Measurements from ENCODE around the gene MCF2L2. TPM values are rescaled to one million over a fixed set of nuclear protein-coding genes. Genes with fewer than 3 reads are reported as not detected.

Gene MCF2L2
- total RNA-seq, 1 experiment from 2014 or later, result 0.46 TPM

GRCh38 chr3:183131186-183131725 lies 297.2 kb downstream of the MCF2L2 start:
- no peak for DNase-seq (ENCODE audit: low read depth)

- DNase-seq (ENCODE audit: low read depth), result no peak
Observed at GRCh38 chr3:183129243-183129642, 299.2 kb downstream of the MCF2L2 start.

- DNase-seq (ENCODE audit: low read depth), result no peak
Observed at GRCh38 chr3:183128709-183129108, 299.7 kb downstream of the MCF2L2 start.

Other genes with a start within 250 kb of the MCF2L2 start
- 7.8 and 14.1 TPM in 2 replicates for gene B3GNT5, start 175.4 kb downstream of the MCF2L2 start, total RNA-seq (2014; rRNA removed; shearing (Covaris generic))
- gene KLHL6, start 127.1 kb upstream of the MCF2L2 start, total RNA-seq (2014; rRNA removed; shearing (Covaris generic)), result not detected in 2 replicates
- 9.3 and 12.5 TPM in 2 replicates for gene KLHL24, start 207.0 kb upstream of the MCF2L2 start, total RNA-seq (2014; rRNA removed; shearing (Covaris generic))

Data from Daoy (cell line).